NCI-H226 (cell line): ENCODE measurements around the gene MKNK2.
"Not testable (repeated sequence)": the region's sequence is repeated elsewhere in the genome, so short reads cannot be mapped to it uniquely, and the experiment has no call there.

ENCODE experiments used
- DNase-seq: peaks from one replicate; pipeline ENCODE4 v3.0.0-alpha.2; 2015

Gene MKNK2

DNA sequence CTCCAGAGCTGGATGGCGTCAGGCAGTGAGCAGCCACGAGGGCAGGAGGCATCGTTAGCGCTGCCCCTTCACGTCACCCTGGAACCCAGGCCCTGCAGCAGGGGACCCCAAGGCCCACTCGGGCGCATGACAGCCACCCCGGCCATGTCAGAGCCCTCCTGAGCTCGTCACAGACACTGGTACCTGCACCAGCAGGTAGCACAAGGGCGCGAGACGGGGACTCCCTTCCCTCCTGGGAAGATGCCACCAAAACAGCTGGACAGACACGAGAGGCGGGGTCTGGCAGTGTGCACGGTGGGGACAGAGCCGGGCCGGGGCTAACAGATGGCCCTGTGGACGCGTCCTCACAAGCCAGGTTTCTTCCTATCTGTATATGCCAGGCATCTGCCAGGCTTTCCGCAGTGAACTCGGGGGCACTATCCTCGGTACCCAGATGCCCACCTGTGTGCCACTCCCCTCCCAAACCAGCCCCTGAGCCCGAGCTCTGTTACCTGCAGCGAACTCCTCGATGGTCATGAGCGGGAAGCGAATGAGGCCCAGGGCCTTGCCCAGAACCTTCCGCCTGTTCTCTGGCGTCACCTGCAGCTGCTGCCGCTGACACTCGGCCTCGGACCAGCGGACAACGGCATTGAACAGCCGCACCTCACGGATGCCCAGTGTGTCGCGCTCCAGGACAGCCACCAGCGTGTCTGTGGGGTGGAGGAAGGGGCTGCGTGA is 61.4 kb downstream of the MKNK2 start:
- no peak for DNase-seq

DNA sequence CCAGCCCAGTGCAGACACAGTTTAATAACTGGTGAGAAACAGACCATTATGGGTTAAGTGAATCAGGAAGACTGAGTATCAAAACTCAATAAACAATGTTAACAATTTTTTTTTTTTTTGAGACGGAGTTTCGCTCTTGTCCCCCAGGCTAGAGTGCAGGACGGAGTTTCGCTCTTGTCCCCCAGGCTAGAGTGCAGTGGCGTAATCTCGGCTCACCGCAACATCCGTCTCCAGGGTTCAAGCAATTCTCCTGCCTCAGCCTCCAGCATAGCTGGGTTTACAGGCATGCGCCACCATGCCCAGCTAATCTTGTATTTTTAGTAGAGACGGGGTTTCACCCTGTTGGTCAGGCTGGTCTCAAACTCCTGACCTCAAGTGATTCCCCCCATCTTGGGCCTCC is 62.6 kb downstream of the MKNK2 start:
- DNase-seq, result not testable (repeated sequence)
